22Rv1 (cell line): ENCODE data around the gene CERK.
"Not testable (repeated sequence)": the region's sequence is repeated elsewhere in the genome, so short reads cannot be mapped to it uniquely, and the experiment has no call there.

ENCODE experiments used
- H3K27ac ChIP-seq: fragments of 450-650 bp; 2 replicates; pipeline ENCODE4 v1.5.1; 2017
- ZFX ChIP-seq: fragments of 450-650 bp; IDR thresholded peaks from 2 replicates; pipeline ENCODE4 v1.6.1; 2017; ENCODE audit warnings: antibody characterized with exemption, borderline replicate concordance
- TF ChIP-seq, protein P1 (sequence below): fragments of 450-650 bp; IDR thresholded peaks from 2 replicates; pipeline ENCODE4 v1.5.1; 2017; ENCODE audit warnings: mild to moderate bottlenecking

CERK gene

DNA sequence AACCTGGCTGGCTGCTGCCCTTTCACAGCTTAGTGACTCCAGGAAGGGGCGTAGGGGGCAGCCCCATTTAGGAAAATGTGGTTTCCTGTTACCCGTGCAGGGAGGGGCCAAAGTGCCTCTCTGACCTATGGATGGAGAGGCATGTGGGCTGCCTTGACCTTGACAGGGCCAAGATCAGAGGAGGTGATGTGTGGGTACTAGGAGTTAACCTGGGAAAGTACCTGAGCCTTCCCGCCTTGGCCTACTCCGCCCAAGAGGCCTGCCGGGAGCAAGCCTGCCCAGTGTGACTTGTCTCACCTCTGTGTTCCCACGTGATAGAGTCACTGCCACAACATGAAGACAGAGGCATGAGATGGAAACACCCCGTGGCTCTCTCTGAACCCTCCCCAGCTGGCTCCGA, 84.5 kb downstream of the CERK start:
- H3K27ac ChIP-seq, result no peak overlapping the region
- TF ChIP-seq ZFX, result no peak
- TF ChIP-seq, protein P1, sequence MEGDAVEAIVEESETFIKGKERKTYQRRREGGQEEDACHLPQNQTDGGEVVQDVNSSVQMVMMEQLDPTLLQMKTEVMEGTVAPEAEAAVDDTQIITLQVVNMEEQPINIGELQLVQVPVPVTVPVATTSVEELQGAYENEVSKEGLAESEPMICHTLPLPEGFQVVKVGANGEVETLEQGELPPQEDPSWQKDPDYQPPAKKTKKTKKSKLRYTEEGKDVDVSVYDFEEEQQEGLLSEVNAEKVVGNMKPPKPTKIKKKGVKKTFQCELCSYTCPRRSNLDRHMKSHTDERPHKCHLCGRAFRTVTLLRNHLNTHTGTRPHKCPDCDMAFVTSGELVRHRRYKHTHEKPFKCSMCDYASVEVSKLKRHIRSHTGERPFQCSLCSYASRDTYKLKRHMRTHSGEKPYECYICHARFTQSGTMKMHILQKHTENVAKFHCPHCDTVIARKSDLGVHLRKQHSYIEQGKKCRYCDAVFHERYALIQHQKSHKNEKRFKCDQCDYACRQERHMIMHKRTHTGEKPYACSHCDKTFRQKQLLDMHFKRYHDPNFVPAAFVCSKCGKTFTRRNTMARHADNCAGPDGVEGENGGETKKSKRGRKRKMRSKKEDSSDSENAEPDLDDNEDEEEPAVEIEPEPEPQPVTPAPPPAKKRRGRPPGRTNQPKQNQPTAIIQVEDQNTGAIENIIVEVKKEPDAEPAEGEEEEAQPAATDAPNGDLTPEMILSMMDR, result no peak

DNA sequence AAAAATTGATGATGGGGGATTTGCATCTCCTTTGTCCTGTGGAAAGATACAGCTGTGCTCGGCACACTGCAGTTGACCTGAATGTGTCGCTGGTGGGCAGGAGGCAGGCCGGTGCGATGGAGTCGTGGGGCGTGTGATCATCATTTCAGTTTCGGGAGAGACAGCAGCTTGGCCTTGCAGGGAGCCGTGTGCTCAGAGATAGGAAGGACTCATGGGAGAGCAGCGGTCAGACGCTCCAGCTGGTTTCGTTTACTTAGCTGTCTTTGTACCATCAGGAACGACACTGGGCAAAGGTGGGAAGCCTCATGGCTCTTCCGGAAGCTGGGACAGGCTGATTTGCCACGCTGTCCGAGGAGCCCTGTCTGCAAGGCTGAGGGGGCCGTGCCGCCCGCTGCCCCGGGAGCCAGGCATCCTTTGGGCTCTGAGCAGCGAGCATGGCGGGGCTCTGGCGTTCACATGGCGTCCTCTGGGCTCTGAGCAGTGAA, 85.2 kb downstream of the CERK start:
- TF ChIP-seq, protein P1, result no peak
- H3K27ac ChIP-seq, result no peak overlapping the region

DNA sequence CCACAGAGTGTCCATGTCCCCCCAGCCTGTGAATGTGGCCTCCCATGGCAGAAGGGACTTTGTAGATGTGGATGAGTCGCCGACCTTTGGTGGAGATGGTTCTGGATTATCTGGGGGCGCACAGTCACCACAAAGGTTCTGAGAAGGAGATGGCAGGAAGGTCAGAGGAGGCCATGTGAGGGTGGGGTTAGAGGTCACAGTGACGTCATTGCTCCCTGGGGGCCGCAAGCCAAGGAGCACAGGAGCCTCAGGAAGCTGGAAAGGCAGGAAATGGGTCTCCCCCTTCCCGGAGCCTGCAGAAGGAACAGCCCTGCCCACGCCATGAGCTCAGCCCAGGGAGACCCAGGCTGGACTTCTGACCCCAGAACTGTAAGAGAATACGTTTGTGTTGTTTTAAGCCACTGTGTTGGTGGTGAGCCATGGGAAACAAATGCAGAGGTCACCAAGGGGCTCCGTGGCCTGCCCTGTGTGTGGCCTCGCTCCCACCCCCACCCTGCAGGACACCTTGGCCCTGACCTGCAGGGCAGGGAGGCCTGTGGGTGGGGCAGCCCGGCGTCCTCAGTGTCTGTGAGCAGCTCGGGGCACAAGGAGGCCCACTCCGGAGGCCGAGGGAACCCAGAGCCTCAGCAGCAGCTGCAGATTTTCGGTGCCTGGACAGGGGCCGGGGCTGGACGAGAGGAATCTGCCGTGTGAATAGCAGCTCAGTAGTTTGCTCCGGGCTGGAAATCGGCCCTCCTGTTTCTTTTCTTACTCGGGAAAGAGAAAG, 85.8 kb downstream of the CERK start:
- H3K27ac ChIP-seq, result no peak overlapping the region
- TF ChIP-seq, protein P1, result no peak
- TF ChIP-seq ZFX, result no peak

DNA sequence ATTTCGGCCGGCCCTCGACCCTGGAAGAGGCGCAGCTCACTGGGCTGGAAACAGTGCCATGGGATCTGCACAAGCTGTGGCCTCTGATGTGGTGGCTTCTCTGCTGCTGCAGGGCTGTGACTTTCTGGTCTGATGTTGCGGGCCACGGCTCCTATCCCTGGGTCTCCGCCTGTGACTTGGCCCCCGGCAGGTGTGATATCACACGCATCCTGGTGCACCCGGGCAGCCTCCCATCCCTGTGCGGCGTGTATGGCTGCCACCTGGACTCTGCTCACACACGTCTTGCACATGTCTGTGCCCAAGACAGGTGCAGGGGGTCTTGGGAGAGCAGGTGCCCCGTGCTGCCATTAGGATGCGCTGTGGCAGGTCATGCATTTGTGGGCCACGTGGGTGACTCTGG, 86.7 kb downstream of the CERK start:
- H3K27ac ChIP-seq, result no peak overlapping the region
- TF ChIP-seq, protein P1, result no peak
- TF ChIP-seq ZFX, result no peak

DNA sequence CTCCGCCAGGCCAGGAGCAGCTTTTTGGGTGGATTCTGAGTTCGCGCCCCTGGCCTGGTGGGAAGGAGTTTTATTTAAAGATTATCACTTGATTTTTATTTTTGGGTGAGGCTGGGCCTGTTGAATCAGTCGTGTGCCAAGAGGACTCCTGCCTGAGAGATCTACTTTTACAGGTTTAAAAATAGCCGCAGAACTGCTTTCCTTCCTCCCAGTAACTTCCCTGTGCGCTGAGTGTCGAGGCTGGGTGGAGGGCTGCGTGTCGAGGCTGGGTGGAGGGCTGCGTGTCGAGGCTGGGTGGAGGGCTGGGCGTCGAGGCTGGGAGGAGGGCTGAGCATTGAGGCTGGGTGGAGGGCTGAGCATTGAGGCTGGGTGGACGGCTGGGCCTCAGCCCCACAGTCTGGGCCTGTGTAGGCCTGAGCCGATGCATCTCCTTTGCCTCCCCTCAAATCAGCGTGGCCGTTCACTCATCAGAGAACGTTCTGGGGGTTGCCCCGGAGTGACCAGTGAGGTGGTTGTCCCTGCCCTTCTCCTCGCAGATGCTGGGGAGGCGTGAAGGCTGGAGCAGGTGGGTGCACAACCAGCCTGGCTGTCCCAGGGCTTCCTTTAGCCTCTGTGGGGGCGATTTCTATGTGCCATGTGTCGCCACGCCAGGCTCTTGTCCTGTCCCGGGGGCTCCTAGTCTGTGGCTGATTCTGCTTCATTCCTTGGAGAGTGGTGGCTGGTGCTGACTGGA, 87.8 kb downstream of the CERK start:
- no peak for TF ChIP-seq ZFX
- TF ChIP-seq, protein P1, result no peak
- H3K27ac ChIP-seq, result no peak overlapping the region

DNA sequence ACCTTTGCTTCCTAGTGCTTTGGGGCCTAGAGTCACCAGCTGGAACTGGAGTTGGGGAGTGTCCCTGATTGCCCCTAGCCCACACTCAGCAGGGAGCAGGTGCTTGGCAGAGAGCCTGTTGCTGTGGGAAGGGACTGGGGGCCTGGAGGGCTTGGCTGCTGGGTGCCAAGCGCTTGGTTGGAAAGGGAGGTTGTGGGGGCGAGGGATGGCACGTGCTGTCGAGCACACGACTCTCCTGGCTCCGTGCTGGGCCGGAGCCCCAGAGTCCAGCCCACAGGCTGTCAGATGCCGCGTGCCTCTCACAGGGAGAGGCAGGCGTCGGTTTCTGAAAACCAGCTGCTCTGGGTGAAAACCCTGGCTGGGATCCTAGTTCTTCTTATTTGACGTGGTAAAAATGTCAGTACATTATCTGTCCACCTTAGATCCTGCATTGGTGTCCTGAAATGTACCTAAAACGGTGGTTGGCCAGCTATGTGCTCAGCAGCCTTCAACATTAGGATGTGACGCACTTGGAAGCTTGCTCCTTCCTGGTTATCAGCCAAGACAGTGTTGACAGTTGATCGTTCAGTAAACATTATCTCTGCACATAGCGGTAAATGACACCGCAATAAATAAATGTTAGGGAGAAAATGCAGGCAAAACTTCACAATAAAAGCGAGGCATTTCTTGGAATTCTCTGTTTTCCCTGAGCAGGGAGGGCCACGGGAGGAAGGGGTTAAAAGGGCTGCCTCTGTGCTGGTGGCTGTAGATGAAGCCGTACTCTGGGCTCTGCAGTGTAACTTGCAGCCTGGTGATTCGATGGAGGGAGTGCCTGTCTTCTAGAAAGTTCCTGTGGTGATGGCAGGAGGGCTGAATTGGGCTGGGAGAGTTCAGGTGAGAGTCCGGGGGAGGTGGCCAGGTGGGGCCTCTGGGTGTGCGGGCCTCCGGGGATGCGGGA, 88.6 kb downstream of the CERK start:
- H3K27ac ChIP-seq, result peak overlapping the region; percentile 37; the same call in 1 of the 2 replicates
- TF ChIP-seq, protein P1, result no peak
- no peak for TF ChIP-seq ZFX

DNA sequence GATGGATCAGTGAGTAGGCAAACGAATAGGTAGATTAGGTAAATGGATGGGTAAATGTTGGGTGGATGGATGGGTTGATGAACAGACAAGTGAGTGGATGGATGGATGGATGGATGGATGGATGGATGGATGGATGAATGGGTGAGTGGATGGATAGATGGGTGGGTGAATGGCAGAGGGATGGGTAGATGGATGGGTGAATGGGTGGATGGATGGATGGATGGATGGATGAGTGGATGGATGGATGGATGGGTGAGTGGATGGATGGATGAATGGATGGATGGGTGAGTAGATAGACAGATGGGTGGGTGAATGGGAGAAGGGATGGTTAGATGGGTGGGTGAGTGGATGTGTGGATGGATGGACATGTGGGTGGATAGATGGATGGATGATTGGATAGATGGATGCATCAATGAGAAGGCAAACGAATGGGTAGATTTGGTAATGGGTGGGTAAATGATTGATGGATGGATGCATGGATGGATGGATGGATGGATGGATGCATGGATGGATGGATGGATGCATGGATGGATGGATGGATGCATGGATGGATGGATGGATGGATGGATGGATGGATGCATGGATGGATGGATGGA, 89.7 kb downstream of the CERK start:
- H3K27ac ChIP-seq, result not testable (repeated sequence)
